Testis (tissue), 3 donors: ENCODE data around the gene CRY1. TPM values are rescaled to one million over a fixed set of nuclear protein-coding genes. Genes with fewer than 3 reads are reported as not detected.

Experiments
- DNase-seq: peaks from one replicate; pipeline ENCODE4 v3.0.0-alpha.2; 2019
- H3K27ac ChIP-seq, 2 donors: fragments of 200-600 bp; sonication (generic); one replicate each; pipeline ENCODE4 v1.5.1; 2019
- H3K27me3 ChIP-seq: fragments of 200-600 bp; sonication (generic); one replicate; pipeline ENCODE4 v1.5.1; 2019
- H3K36me3 ChIP-seq: fragments of 200-600 bp; sonication (generic); one replicate; pipeline ENCODE4 v1.5.1; 2017; ENCODE audit warnings: low read depth; ENCODE audit errors: missing control alignments
- H3K4me1 ChIP-seq: fragments of 200-600 bp; sonication (generic); one replicate; pipeline ENCODE4 v1.5.1; 2019
- H3K4me3 ChIP-seq, 2 donors: fragments of 200-600 bp; sonication (generic); one replicate each; pipeline ENCODE4 v1.5.1; 2017 to 2019
- H3K9me3 ChIP-seq: fragments of 200-600 bp; sonication (generic); one replicate; pipeline ENCODE4 v1.5.1; 2017
- POLR2A ChIP-seq: fragments of 450-650 bp; IDR thresholded peaks from one replicate; pipeline ENCODE4 v1.6.1; 2017; ENCODE audit warnings: antibody characterized with exemption, mild to moderate bottlenecking, moderate library complexity
- WGBS, 2 donors: methylation state at CpG; one replicate each; pipeline ENCODE4 v1.1.5; 2018; 5-methylcytosine and 5-hydroxymethylcytosine counted together
- intact Hi-C: fragments of 100-400 bp; cut with DNase I; formaldehyde crosslinking; loops from one replicate; pipeline ENCODE4 v1.15.1; 2023; ENCODE audit warnings: low total_unique reads
- polyA plus RNA-seq: library from polyadenylated mRNA; stranded (reverse); fragments of 350-450 nt; fragmentation: Illumina TruSeq; extraction: RNeasy Lipid Tissue Mini Kit (QIAGEN cat#74804); gene quantifications from one replicate; pipeline ENCODE4 v1.2.3, GENCODE V29; 2014; ENCODE audit warnings: low read depth, low replicate concordance; ENCODE audit not compliant: insufficient read depth
- total RNA-seq, 2 donors: library from RNA; depleted of rRNA; stranded (reverse); fragments of >200 nt; gene quantifications; one replicate each; pipeline ENCODE4 v1.2.3, GENCODE V29; 2016
- TF ChIP-seq, protein P1 (sequence below), 3 experiments: fragments of 450-650 bp in 2 of 3; fragments of 200-600 bp in 1 of 3; sonication (generic) in 1 of 3; IDR thresholded peaks; one replicate each; pipeline ENCODE4 v1.5.1; 2016 to 2019; ENCODE audit warnings: antibody characterized with exemption in 3 of 3, mild to moderate bottlenecking in 2 of 3, moderate library complexity in 1 of 3

Gene CRY1
- total and polyA plus RNA-seq, 3 donors from 2014 or later: 63.0 to 92.0 (median 71.6) TPM

GRCh38 chr12:106975098-106975497, 118.3 kb downstream of the CRY1 start:
- Histone ChIP-seq H3K9me3 (no peaks in the 10 kb centered on the region), H3K4me1 (peaks cover 26% of the 10 kb centered on the region), H3K4me3 (no peak overlapping the region), H3K27me3 (no peaks in the 10 kb centered on the region), H3K36me3 (no peaks in the 10 kb centered on the region), H3K27ac (no peak overlapping the region)
- intact Hi-C loops: no loop called here
- TF ChIP-seq, protein P1, sequence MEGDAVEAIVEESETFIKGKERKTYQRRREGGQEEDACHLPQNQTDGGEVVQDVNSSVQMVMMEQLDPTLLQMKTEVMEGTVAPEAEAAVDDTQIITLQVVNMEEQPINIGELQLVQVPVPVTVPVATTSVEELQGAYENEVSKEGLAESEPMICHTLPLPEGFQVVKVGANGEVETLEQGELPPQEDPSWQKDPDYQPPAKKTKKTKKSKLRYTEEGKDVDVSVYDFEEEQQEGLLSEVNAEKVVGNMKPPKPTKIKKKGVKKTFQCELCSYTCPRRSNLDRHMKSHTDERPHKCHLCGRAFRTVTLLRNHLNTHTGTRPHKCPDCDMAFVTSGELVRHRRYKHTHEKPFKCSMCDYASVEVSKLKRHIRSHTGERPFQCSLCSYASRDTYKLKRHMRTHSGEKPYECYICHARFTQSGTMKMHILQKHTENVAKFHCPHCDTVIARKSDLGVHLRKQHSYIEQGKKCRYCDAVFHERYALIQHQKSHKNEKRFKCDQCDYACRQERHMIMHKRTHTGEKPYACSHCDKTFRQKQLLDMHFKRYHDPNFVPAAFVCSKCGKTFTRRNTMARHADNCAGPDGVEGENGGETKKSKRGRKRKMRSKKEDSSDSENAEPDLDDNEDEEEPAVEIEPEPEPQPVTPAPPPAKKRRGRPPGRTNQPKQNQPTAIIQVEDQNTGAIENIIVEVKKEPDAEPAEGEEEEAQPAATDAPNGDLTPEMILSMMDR (IDR thresholded peaks at IDR 0.05): no peak
- no peak for TF ChIP-seq POLR2A
- 94 to 95% methylated on average over 8 of the region's 8 CpGs for WGBS, 2 donors
- no peak for DNase-seq

DNA sequence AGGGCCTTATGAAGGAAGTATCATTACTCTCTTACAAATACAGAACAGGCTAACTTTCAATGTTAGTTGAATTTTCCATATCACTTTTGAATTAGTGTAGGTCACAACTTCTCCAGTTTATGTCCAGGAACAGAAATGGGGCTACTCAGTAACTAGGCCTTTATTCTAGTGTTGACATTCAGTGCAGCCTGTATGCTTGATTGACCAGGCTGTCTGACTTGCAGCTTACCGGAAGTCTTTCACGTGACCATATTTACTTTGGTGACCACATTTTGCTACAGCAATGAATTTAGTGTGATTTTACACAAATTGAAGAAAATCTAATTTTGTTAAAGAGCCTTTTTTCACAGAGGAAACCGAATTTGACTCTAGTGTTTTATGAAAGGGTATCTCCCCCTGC, 118.8 kb downstream of the CRY1 start:
- Histone ChIP-seq H3K4me3 (no peak overlapping the region), H3K27ac (no peak overlapping the region), H3K36me3 (no peaks in the 10 kb centered on the region), H3K27me3 (no peaks in the 10 kb centered on the region), H3K9me3 (no peaks in the 10 kb centered on the region), H3K4me1 (peaks cover 26% of the 10 kb centered on the region)
- no peak for TF ChIP-seq POLR2A
- TF ChIP-seq, protein P1 (IDR thresholded peaks at IDR 0.05): no peak
- DNase-seq: no peak
- 93 to 94% methylated on average over 3 of the region's 3 CpGs for WGBS, 2 donors
- intact Hi-C loops: no loop called here

DNA sequence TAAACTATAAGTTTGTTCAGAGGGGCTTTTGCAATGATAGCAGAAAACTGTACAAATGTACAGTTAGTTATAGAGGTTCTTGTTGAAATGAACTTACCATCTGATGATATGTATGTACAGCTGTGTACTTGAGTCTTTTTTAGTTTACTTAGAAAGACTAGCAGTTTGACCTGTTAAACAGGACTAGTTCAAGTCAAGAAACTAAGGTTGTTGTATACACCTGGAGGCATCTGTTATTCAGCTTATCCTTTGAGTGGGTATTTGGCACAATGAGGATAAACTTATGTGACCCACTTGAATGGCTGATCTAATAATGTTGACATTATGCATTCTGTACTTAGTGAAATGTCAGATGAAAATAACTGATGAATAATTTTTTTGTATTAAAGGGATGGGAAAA, 119.8 kb downstream of the CRY1 start:
- H3K9me3 ChIP-seq: no peaks in the 10 kb centered on the region
- no peak for TF ChIP-seq POLR2A
- TF ChIP-seq, protein P1 (IDR thresholded peaks at IDR 0.05): no peak
- H3K4me3 ChIP-seq: no peak overlapping the region
- no peak overlapping the region for H3K27ac ChIP-seq
- H3K27me3 ChIP-seq: no peaks in the 10 kb centered on the region
- intact Hi-C loops: no loop called here
- DNase-seq: no peak
- H3K36me3 ChIP-seq: no peaks in the 10 kb centered on the region
- peaks cover 24% of the 10 kb centered on the region for H3K4me1 ChIP-seq

DNA sequence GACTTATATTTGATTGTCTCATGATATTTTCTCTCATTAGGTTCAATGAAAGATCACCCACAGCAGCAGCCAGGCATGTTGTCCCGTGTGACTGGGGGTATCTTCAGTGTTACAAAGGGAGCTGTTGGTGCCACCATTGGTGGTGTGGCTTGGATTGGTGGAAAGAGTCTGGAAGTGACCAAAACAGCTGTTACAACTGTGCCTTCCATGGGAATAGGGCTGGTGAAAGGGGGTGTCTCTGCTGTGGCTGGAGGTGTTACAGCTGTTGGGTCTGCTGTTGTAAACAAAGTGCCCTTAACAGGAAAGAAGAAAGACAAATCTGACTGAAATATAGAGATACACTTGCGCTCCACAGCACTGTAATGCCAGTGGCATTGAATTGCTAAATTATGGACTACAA, 122.3 kb downstream of the CRY1 start:
- TF ChIP-seq, protein P1 (IDR thresholded peaks at IDR 0.05): no peak
- no peak for TF ChIP-seq POLR2A
- H3K4me1 ChIP-seq: peaks cover 3% of the 10 kb centered on the region
- H3K36me3 ChIP-seq: no peaks in the 10 kb centered on the region
- intact Hi-C loops: no loop called here
- H3K27ac ChIP-seq: no peak overlapping the region
- DNase-seq: no peak
- H3K4me3 ChIP-seq: no peak overlapping the region
- H3K27me3 ChIP-seq: no peaks in the 10 kb centered on the region
- WGBS, 2 donors: 98 to 100% methylated on average over 2 of the region's 2 CpGs
- H3K9me3 ChIP-seq: no peaks in the 10 kb centered on the region

- no peaks in the 10 kb centered on the region for H3K36me3 ChIP-seq
- WGBS, 2 donors: 92 to 94% methylated on average over 2 of the region's 2 CpGs
- no peak overlapping the region for H3K4me3 ChIP-seq
- no peak overlapping the region for H3K27ac ChIP-seq
- intact Hi-C loops: no loop called here
- TF ChIP-seq POLR2A: no peak
- TF ChIP-seq, protein P1 (IDR thresholded peaks at IDR 0.05): no peak
- H3K27me3 ChIP-seq: no peaks in the 10 kb centered on the region
- no peaks in the 10 kb centered on the region for H3K9me3 ChIP-seq
- H3K4me1 ChIP-seq: no peaks in the 10 kb centered on the region
- DNase-seq: no peak
Measured at GRCh38 chr12:106964526-106964925, 128.8 kb downstream of the CRY1 start.
